IMR-90 (cell line): ENCODE measurements around the gene IKZF3. TPM values are rescaled to one million over a fixed set of nuclear protein-coding genes. Genes with fewer than 3 reads are reported as not detected.

ENCODE experiments used
- ATAC-seq: fragments of 200-7000 bp; cut with Tn5 transposase; 2 replicates; pipeline ENCODE4 v1.9.1; 2020; ENCODE audit warnings: low read depth, mild to moderate bottlenecking, moderate library complexity
- BruUV-seq: library from RNA; stranded (reverse); fragments of 400-500 nt; replicated peaks from 2 replicates; lab custom pipeline; 2021; lab: Mats Ljungman, UMichigan
- CTCF ChIA-PET: fragments of 300-600 bp; formaldehyde crosslinking; extraction: SDS; loops from one replicate; lab custom pipeline; 2021; ENCODE audit warnings: antibody characterized with exemption; lab: Yijun Ruan, JAX
- POLR2A ChIA-PET: fragments of 300-600 bp; sonication (Branson Sonifier 250); formaldehyde crosslinking; loops from one replicate; lab custom pipeline; 2022; ENCODE audit warnings: antibody characterized with exemption; ENCODE audit not compliant: unreplicated experiment; lab: Charles Lee
- DNase-seq: peaks from one replicate; pipeline ENCODE4 v3.0.0; 2013
- H2AFZ ChIP-seq: replicated peaks from 2 replicates; pipeline ENCODE3; 2013; ENCODE audit warnings: low read length, mild to moderate bottlenecking; ENCODE audit not compliant: poor library complexity
- H2AK5ac ChIP-seq: 2 replicates; pipeline ENCODE4 v1.6.1; 2013; ENCODE audit warnings: low read depth, low read length, inconsistent platforms
- H2AK9ac ChIP-seq: replicated peaks from 2 replicates; pipeline ENCODE3; 2013; ENCODE audit warnings: mild to moderate bottlenecking, low read depth, low read length, moderate library complexity; ENCODE audit not compliant: poor library complexity
- H2BK120ac ChIP-seq: 2 replicates; pipeline ENCODE4 v1.6.1; 2013; ENCODE audit warnings: low read depth, low read length, inconsistent platforms
- H2BK15ac ChIP-seq: 3 replicates; pipeline ENCODE4 v1.6.1; 2013; ENCODE audit warnings: low read depth, low read length, inconsistent platforms
- H2BK20ac ChIP-seq: 2 replicates; pipeline ENCODE4 v1.6.1; 2013; ENCODE audit warnings: low read depth, mild to moderate bottlenecking, inconsistent platforms, low read length, moderate library complexity
- H2BK5ac ChIP-seq: 2 replicates; pipeline ENCODE4 v1.6.1; 2013; ENCODE audit warnings: mild to moderate bottlenecking, low read depth, low read length, inconsistent platforms; ENCODE audit not compliant: poor library complexity, severe bottlenecking
- H3K14ac ChIP-seq: replicated peaks from 2 replicates; pipeline ENCODE4 v1.6.1; 2013; ENCODE audit warnings: low read depth, low read length, inconsistent platforms
- H3K18ac ChIP-seq: 2 replicates; pipeline ENCODE4 v1.6.1; 2013; ENCODE audit warnings: low read depth, low read length, control low read depth
- H3K23ac ChIP-seq: 2 replicates; pipeline ENCODE4 v1.6.1; 2013; ENCODE audit warnings: low read depth, low read length, inconsistent platforms
- H3K27ac ChIP-seq: 2 replicates; pipeline ENCODE4 v1.5.1; 2013; ENCODE audit warnings: mild to moderate bottlenecking, control low read depth, low read length; ENCODE audit not compliant: insufficient read depth
- H3K27me3 ChIP-seq: 2 replicates; pipeline ENCODE4 v1.6.1; 2013; ENCODE audit warnings: low read length; ENCODE audit not compliant: control insufficient read depth, insufficient read depth
- H3K36me3 ChIP-seq: 2 replicates; pipeline ENCODE4 v1.6.1; 2013; ENCODE audit warnings: low read length, mixed read lengths; ENCODE audit not compliant: control insufficient read depth, insufficient read depth
- H3K4ac ChIP-seq: 2 replicates; pipeline ENCODE4 v1.6.1; 2013; ENCODE audit warnings: low read depth, low read length, inconsistent platforms
- H3K4me1 ChIP-seq: 2 replicates; pipeline ENCODE4 v1.6.1; 2013; ENCODE audit warnings: low read length, mixed read lengths; ENCODE audit not compliant: control insufficient read depth, insufficient read depth
- H3K4me2 ChIP-seq: 2 replicates; pipeline ENCODE4 v1.6.1; 2013; ENCODE audit warnings: low read depth, mild to moderate bottlenecking, control low read depth, low read length, moderate library complexity
- H3K4me3 ChIP-seq: 2 replicates; pipeline ENCODE4 v1.5.1; 2013; ENCODE audit warnings: low read depth, mild to moderate bottlenecking, control low read depth, low read length, moderate library complexity; ENCODE audit not compliant: insufficient read depth
- H3K56ac ChIP-seq: 2 replicates; pipeline ENCODE4 v1.6.1; 2013; ENCODE audit warnings: low read length, inconsistent platforms; ENCODE audit not compliant: insufficient read depth; ENCODE audit errors: extremely low read depth
- H3K79me1 ChIP-seq, 2 experiments: 2 replicates each; pipeline ENCODE4 v1.6.1; 2013; ENCODE audit warnings: low read length in 2 of 2, inconsistent platforms in 1 of 2, low read depth in 1 of 2
- H3K9ac ChIP-seq: 2 replicates; pipeline ENCODE4 v1.6.1; 2013; ENCODE audit warnings: low read depth, low read length, control low read depth
- H3K9me1 ChIP-seq: 2 replicates; pipeline ENCODE4 v1.6.1; 2013; ENCODE audit warnings: low read length, inconsistent platforms; ENCODE audit not compliant: insufficient read depth
- H3K9me3 ChIP-seq: 2 replicates; pipeline ENCODE4 v1.6.1; 2013; ENCODE audit warnings: low read length; ENCODE audit not compliant: control insufficient read depth, insufficient read depth
- H4K20me1 ChIP-seq: 2 replicates; pipeline ENCODE4 v1.6.1; 2013; ENCODE audit warnings: low read length, inconsistent platforms; ENCODE audit not compliant: insufficient read depth
- H4K5ac ChIP-seq: 2 replicates; pipeline ENCODE4 v1.6.1; 2013; ENCODE audit warnings: mild to moderate bottlenecking, low read depth, low read length, control low read depth
- H4K8ac ChIP-seq, 2 experiments: 2 replicates each; pipeline ENCODE4 v1.6.1; 2013; ENCODE audit warnings: low read depth in 2 of 2, low read length in 2 of 2, control low read depth in 1 of 2, inconsistent platforms in 1 of 2
- H4K91ac ChIP-seq: 2 replicates; pipeline ENCODE4 v1.6.1; 2013; ENCODE audit warnings: low read depth, low read length, inconsistent platforms; ENCODE audit not compliant: insufficient read depth
- BHLHE40 ChIP-seq: fragments of 150-350 bp; IDR thresholded peaks from 2 replicates; pipeline ENCODE4 v1.6.1; 2016; ENCODE audit warnings: mild to moderate bottlenecking, low read depth, low read length
- CEBPB ChIP-seq: IDR thresholded peaks from 2 replicates; pipeline ENCODE4 v1.6.1; 2012; ENCODE audit warnings: low read depth, low read length, improper control_type of control experiment
- CHD1 ChIP-seq: IDR thresholded peaks from 2 replicates; pipeline ENCODE4 v1.6.1; 2012; ENCODE audit warnings: low read depth, low read length, improper control_type of control experiment
- CTCF ChIP-seq: conservative IDR thresholded peaks from 2 replicates; pipeline ENCODE4 v1.5.1; 2012; ENCODE audit warnings: mild to moderate bottlenecking, low read depth, low read length, improper control_type of control experiment
- FOS ChIP-seq: fragments of 150-350 bp; IDR thresholded peaks from 2 replicates; pipeline ENCODE4 v1.6.1; 2016; ENCODE audit warnings: low read depth, low read length
- MAFK ChIP-seq: IDR thresholded peaks from 2 replicates; pipeline ENCODE4 v1.6.1; 2012; ENCODE audit warnings: low read depth, low read length, improper control_type of control experiment
- MAZ ChIP-seq: IDR thresholded peaks from 2 replicates; pipeline ENCODE4 v1.6.1; 2012; ENCODE audit warnings: low read depth, mild to moderate bottlenecking, low read length, improper control_type of control experiment, moderate library complexity, borderline replicate concordance
- MXI1 ChIP-seq: IDR thresholded peaks from 2 replicates; pipeline ENCODE4 v1.6.1; 2012; ENCODE audit warnings: low read depth, mild to moderate bottlenecking, low read length, moderate library complexity, borderline replicate concordance
- NFE2L2 ChIP-seq: fragments of 150-350 bp; IDR thresholded peaks from 2 replicates; pipeline ENCODE4 v1.6.1; 2016; ENCODE audit warnings: low read depth, mild to moderate bottlenecking, low read length
- POLR2A ChIP-seq: IDR thresholded peaks from 2 replicates; pipeline ENCODE4 v1.6.1; 2012; ENCODE audit warnings: mild to moderate bottlenecking, low read depth, low read length
- RAD21 ChIP-seq: IDR thresholded peaks from 2 replicates; pipeline ENCODE4 v1.6.1; 2012; ENCODE audit warnings: low read length, improper control_type of control experiment
- RCOR1 ChIP-seq: IDR thresholded peaks from 2 replicates; pipeline ENCODE4 v1.6.1; 2012; ENCODE audit warnings: mild to moderate bottlenecking, low read length, improper control_type of control experiment; ENCODE audit not compliant: insufficient replicate concordance
- RFX5 ChIP-seq: IDR thresholded peaks from 2 replicates; pipeline ENCODE4 v1.8.0; 2012; ENCODE audit warnings: low read depth, mild to moderate bottlenecking, low read length, moderate library complexity
- SMC3 ChIP-seq: fragments of 150-350 bp; IDR thresholded peaks from 2 replicates; pipeline ENCODE4 v1.6.1; 2016; ENCODE audit warnings: low read depth, mild to moderate bottlenecking, antibody characterized with exemption, low read length, moderate library complexity
- USF2 ChIP-seq: fragments of 150-350 bp; IDR thresholded peaks from 2 replicates; pipeline ENCODE4 v1.6.1; 2017; ENCODE audit warnings: mild to moderate bottlenecking, antibody characterized with exemption, low read length, low read depth
- WGBS, 2 experiments: methylation state at CpG; one replicate each; pipeline versions ENCODE4 v1.1.5 to v1.1.7; 2013; ENCODE audit warnings: missing lambda C conversion rate in 2 of 2; ENCODE audit not compliant: insufficient read length in 1 of 2; ENCODE audit errors: extremely low coverage in 2 of 2; 5-methylcytosine and 5-hydroxymethylcytosine counted together
- dilution Hi-C: fragments of 300-500 bp; cut with HindIII; formaldehyde crosslinking; loops from one replicate; pipeline ENCODE4 v1.14.3; 2018; ENCODE audit warnings: low sequenced_read_pairs; ENCODE audit not compliant: unreplicated experiment
- in situ Hi-C: fragments of 300-500 bp; cut with MboI; formaldehyde crosslinking; loops from 3 replicates; pipeline ENCODE4 v1.14.3; 2019; ENCODE audit warnings: low sequenced_read_pairs, inconsistent platforms, mixed read lengths
- intact Hi-C: fragments of 100-400 bp; cut with micrococcal nuclease; formaldehyde crosslinking; loops from 2 replicates; pipeline ENCODE4 v1.10.0; 2022
- polyA plus RNA-seq, 3 experiments: library from polyadenylated mRNA; depleted of rRNA; stranded (reverse); fragments of >200 nt; gene quantifications; 2 replicates each; pipeline ENCODE4 v1.2.3, GENCODE V29; 2012; ENCODE audit warnings: low replicate concordance in 1 of 3
- total RNA-seq: library from RNA; depleted of rRNA; stranded (reverse); fragments of >200 nt; gene quantifications from 2 replicates; pipeline ENCODE4 v1.2.3, GENCODE V29; 2012
- TF ChIP-seq, protein P1 (sequence below): fragments of 150-350 bp; IDR thresholded peaks from 2 replicates; pipeline ENCODE4 v1.6.1; 2016; ENCODE audit warnings: low read depth, mild to moderate bottlenecking, low read length, moderate library complexity, borderline replicate concordance

IKZF3 gene
- total and polyA plus RNA-seq, 2 of the 4 experiments (the other 2 are of a cell fraction) = not detected

DNA sequence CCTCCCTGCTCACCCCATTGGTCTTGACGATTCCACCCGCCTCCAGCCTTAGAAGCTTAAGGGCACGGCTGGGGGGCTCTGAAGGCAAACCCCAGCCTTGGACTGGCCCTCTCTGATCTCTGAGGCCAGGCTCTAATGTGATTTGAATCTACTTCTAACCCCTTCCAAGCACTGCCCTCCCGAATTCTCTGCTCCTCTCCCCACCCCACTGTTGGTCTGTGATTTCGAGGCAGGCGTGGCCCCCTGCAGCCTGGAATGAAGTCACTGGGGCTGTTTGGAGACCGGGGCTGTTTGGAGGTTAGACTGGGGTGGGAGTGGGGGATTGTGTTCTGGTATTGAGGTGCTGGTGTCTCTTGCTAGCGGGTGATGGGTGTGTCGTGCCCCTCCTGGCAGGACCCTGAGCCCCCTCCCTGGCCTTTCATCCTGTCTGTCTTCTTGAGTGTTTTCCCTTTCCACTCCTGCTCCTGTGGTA is 124.2 kb downstream of the IKZF3 start:
- Histone ChIP-seq H4K20me1 (no peaks in the 10 kb centered on the region), H2AK9ac (peak overlapping the region; percentile 77), H4K5ac (peak overlapping the region; percentile 72), H3K4me3 (no peak overlapping the region), H2BK5ac (no peak overlapping the region), H3K9ac (no peak overlapping the region), H2AK5ac (peak overlapping the region; percentile 68), H3K27ac (no peak overlapping the region), H4K8ac (peak overlapping the region; percentile 33 to 77; a peak in 2 of 4 replicates), H3K23ac (no peak overlapping the region), H3K4me1 (peaks cover 16% of the 10 kb centered on the region; the same call in 1 of the 2 replicates), H3K79me1 (no peaks in the 10 kb centered on the region), H3K4me2 (no peak overlapping the region), H3K9me1 (0 out of 2 replicates have a peak, but pooled peaks cover 10% of the 10 kb centered on the region), H2AFZ (peak overlapping the region; percentile 92), H2BK15ac (peak overlapping the region; percentile 63; the same call in 2 of the 3 replicates), H3K4ac (peak overlapping the region; percentile 61), H3K27me3 (peaks cover 48% of the 10 kb centered on the region), H3K18ac (no peak overlapping the region), H3K9me3 (no peaks in the 10 kb centered on the region), H3K56ac (no peak overlapping the region), H2BK120ac (peak overlapping the region; percentile 20), H3K36me3 (no peaks in the 10 kb centered on the region), H3K14ac (0 out of 2 replicates have a peak overlapping the region, but pooled peaks have one; percentile 19), H2BK20ac (no peak overlapping the region), H4K91ac (peak overlapping the region; percentile 49; the same call in 1 of the 2 replicates)
- dilution Hi-C loops (no loop called here), in situ Hi-C loops (no loop called here), intact Hi-C loops (no loop called here)
- ChIA-PET CTCF (no interaction called here), POLR2A (no interaction called here)
- ATAC-seq = no peak
- 38% methylated on average over 3 of the region's 9 CpGs; no CpG with 5 or more reads in 1 of the 2 experiments for WGBS, 2 experiments
- DNase-seq = no peak
- no peak for TF ChIP-seq RFX5
- no peak for TF ChIP-seq CEBPB
- TF ChIP-seq RCOR1 = no peak
- no peak for TF ChIP-seq MAFK
- TF ChIP-seq BHLHE40 = no peak
- no peak for TF ChIP-seq FOS
- no peak for TF ChIP-seq NFE2L2
- no peak for TF ChIP-seq CTCF
- TF ChIP-seq, protein P1, sequence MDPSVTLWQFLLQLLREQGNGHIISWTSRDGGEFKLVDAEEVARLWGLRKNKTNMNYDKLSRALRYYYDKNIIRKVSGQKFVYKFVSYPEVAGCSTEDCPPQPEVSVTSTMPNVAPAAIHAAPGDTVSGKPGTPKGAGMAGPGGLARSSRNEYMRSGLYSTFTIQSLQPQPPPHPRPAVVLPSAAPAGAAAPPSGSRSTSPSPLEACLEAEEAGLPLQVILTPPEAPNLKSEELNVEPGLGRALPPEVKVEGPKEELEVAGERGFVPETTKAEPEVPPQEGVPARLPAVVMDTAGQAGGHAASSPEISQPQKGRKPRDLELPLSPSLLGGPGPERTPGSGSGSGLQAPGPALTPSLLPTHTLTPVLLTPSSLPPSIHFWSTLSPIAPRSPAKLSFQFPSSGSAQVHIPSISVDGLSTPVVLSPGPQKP = no peak
- TF ChIP-seq RAD21 = no peak
- no peak for TF ChIP-seq MXI1
- TF ChIP-seq MAZ = no peak
- no peak for TF ChIP-seq USF2
- TF ChIP-seq POLR2A = no peak
- TF ChIP-seq SMC3 = no peak
- no peak for TF ChIP-seq CHD1
- BruUV-seq = no TSS peak
